ENCODE data around the gene SALL3. TPM values are rescaled to one million over a fixed set of nuclear protein-coding genes. Genes with fewer than 3 reads are reported as not detected.

The SALL3 gene
- total RNA-seq, 1 donor from 2014 or later: not detected

DNA sequence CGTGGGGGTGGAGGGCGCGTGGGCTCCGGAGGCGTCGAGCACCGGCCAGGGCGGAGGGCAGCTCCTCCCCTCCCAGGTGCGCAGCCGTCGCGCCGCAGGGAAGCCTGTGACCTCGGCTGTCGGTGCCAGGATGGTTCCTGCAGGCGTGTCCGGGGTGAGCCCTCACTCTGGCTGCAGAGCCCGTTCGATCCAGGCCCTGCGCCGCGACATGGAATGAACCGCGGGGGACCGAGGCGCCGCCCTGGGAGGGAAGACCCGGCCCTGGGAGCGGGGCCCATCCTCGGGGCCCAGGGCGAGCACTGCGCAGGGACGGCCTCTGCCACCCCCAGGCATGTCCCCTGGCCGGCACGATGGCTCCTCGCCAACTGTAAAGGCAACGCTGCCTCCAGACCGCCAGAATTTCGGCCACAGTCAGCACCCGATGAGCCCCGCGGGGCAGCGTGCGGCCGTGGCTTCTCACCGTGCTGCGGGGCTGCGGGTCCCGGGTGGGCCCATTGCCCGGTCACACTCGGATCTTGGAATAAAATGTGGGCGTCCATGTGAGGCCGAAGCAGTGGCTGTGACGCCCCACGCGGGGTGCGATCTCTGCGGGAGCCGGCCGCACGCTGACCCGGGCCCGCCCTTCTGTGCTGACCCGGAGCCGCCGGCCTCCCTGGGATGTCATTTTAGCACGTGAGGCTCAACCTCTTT, 26.6 kb downstream of the SALL3 start:
- no peak for DNase-seq (ENCODE audit: low spot score)
- Mint-ChIP-seq H3K36me3 (ENCODE audit: low read depth) (no peaks in the 10 kb centered on the region), H3K27ac (ENCODE audit: unreplicated experiment) (no peak overlapping the region), H3K4me1 (ENCODE audit: low read depth) (no peaks in the 10 kb centered on the region), H3K9me3 (ENCODE audit: low read depth) (no peaks in the 10 kb centered on the region), H3K4me3 (ENCODE audit: unreplicated experiment) (no peak overlapping the region), H3K27me3 (ENCODE audit: low read depth) (peaks cover 19% of the 10 kb centered on the region)
- TF ChIP-seq, protein P1, sequence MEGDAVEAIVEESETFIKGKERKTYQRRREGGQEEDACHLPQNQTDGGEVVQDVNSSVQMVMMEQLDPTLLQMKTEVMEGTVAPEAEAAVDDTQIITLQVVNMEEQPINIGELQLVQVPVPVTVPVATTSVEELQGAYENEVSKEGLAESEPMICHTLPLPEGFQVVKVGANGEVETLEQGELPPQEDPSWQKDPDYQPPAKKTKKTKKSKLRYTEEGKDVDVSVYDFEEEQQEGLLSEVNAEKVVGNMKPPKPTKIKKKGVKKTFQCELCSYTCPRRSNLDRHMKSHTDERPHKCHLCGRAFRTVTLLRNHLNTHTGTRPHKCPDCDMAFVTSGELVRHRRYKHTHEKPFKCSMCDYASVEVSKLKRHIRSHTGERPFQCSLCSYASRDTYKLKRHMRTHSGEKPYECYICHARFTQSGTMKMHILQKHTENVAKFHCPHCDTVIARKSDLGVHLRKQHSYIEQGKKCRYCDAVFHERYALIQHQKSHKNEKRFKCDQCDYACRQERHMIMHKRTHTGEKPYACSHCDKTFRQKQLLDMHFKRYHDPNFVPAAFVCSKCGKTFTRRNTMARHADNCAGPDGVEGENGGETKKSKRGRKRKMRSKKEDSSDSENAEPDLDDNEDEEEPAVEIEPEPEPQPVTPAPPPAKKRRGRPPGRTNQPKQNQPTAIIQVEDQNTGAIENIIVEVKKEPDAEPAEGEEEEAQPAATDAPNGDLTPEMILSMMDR (IDR thresholded peaks at IDR 0.05): no peak

- Mint-ChIP-seq H3K9me3 (ENCODE audit: low read depth) (no peaks in the 10 kb centered on the region), H3K4me1 (ENCODE audit: low read depth) (no peaks in the 10 kb centered on the region), H3K36me3 (ENCODE audit: low read depth) (no peaks in the 10 kb centered on the region), H3K4me3 (ENCODE audit: unreplicated experiment) (no peak overlapping the region), H3K27ac (ENCODE audit: unreplicated experiment) (no peak overlapping the region), H3K27me3 (ENCODE audit: low read depth) (peaks cover 15% of the 10 kb centered on the region)
- TF ChIP-seq, protein P1 (IDR thresholded peaks at IDR 0.05): no peak
- no peak for DNase-seq (ENCODE audit: low spot score)
Measured at GRCh38 chr18:79007440-79007839, 27.8 kb downstream of the SALL3 start.

GRCh38 chr18:79008356-79008940, 28.8 kb downstream of the SALL3 start:
- H3K27me3 Mint-ChIP-seq (ENCODE audit: low read depth): peaks cover 15% of the 10 kb centered on the region
- DNase-seq (ENCODE audit: low spot score): no peak
- TF ChIP-seq, protein P1 (IDR thresholded peaks at IDR 0.05): no peak
- H3K36me3 Mint-ChIP-seq (ENCODE audit: low read depth): no peaks in the 10 kb centered on the region
- H3K4me3 Mint-ChIP-seq (ENCODE audit: unreplicated experiment): no peak overlapping the region
- H3K4me1 Mint-ChIP-seq (ENCODE audit: low read depth): no peaks in the 10 kb centered on the region
- H3K9me3 Mint-ChIP-seq (ENCODE audit: low read depth): no peaks in the 10 kb centered on the region
- H3K27ac Mint-ChIP-seq (ENCODE audit: unreplicated experiment): no peak overlapping the region

DNA sequence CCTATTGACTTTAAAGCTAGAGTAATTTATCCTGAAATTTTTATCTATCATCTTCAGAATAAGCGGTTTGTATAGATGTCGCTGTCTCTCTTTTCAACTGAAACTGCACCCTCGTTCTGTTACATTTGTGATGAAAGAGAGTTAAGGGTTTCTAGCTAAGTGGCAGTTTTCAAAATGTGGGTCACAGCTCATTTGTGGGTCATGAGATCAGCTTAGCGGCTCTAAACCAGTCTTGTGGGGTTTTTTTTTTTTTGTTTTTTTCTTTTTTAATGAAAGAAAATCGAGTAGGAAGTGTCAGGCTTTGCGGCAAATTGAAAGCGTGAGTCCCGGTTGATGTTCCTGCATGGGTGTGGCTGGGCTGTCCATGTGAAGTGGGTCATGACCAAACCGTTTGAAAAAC, 31.2 kb downstream of the SALL3 start:
- no peak for DNase-seq (ENCODE audit: low spot score)
- Mint-ChIP-seq H3K9me3 (ENCODE audit: low read depth) (no peaks in the 10 kb centered on the region), H3K4me3 (ENCODE audit: unreplicated experiment) (no peak overlapping the region), H3K27ac (ENCODE audit: unreplicated experiment) (no peak overlapping the region), H3K27me3 (ENCODE audit: low read depth) (peaks cover 11% of the 10 kb centered on the region), H3K36me3 (ENCODE audit: low read depth) (no peaks in the 10 kb centered on the region), H3K4me1 (ENCODE audit: low read depth) (no peaks in the 10 kb centered on the region)
- TF ChIP-seq, protein P1 (IDR thresholded peaks at IDR 0.05): no peak

- Mint-ChIP-seq H3K27ac (ENCODE audit: unreplicated experiment) (no peak overlapping the region), H3K27me3 (ENCODE audit: low read depth) (peaks cover 11% of the 10 kb centered on the region), H3K36me3 (ENCODE audit: low read depth) (no peaks in the 10 kb centered on the region), H3K4me1 (ENCODE audit: low read depth) (no peaks in the 10 kb centered on the region), H3K9me3 (ENCODE audit: low read depth) (no peaks in the 10 kb centered on the region), H3K4me3 (ENCODE audit: unreplicated experiment) (no peak overlapping the region)
- no peak for DNase-seq (ENCODE audit: low spot score)
- TF ChIP-seq, protein P1 (IDR thresholded peaks at IDR 0.05): no peak
Measured at GRCh38 chr18:79011300-79011870, 31.8 kb downstream of the SALL3 start.
